Stomach (tissue), 4 donors: Measurements from ENCODE around the gene LTBP3.

Experiments used
- POLR2A ChIP-seq, 4 donors: fragments of 450-650 bp; IDR thresholded peaks; one replicate each; pipeline ENCODE4 v1.6.1; 2016; ENCODE audit warnings: antibody characterized with exemption in 4 of 4, control low read depth in 2 of 4, mild to moderate bottlenecking in 1 of 4, moderate library complexity in 1 of 4
- TF ChIP-seq, protein P1 (sequence below), 7 experiments: fragments of 450-650 bp in 4 of 7; fragments of 200-600 bp in 3 of 7; sonication (generic) in 3 of 7; IDR thresholded peaks; one replicate each; pipeline ENCODE4 v1.5.1; 2016 to 2019; ENCODE audit warnings: antibody characterized with exemption in 7 of 7, control low read depth in 2 of 7, mild to moderate bottlenecking in 1 of 7

DNA sequence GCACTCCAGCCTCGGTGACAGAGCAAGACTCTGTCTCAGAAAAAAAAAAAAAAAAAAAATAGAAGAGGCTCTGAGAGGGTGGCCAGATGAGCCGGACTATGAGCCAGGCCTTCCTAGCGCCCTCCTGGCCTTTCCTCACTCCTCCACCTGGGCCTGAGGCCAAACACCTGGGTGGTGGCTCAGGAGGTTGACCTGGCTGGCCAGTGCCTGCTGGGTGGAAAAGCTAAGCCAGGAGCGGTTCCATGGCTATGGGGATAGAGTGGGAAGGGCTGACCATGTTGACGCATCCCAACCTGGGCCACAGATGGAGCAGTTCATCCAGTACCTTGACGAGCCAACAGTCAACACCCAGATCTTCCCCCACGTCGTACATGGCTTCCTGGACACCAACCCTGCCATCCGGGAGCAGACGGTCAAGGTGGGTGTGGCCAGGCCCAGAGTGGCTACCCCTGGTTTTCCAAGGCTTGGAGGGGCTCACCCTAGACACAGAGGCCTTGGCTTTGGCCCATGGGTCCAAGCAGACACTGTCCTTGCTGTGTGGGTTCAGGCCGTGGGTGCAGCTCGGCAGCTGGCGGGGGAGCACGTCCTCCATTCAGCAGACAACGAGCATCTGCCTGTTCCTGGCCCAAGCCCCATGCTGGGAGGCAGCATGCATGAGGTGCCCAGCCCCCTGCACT, 25.6 kb downstream of the LTBP3 start:
- TF ChIP-seq, protein P1, sequence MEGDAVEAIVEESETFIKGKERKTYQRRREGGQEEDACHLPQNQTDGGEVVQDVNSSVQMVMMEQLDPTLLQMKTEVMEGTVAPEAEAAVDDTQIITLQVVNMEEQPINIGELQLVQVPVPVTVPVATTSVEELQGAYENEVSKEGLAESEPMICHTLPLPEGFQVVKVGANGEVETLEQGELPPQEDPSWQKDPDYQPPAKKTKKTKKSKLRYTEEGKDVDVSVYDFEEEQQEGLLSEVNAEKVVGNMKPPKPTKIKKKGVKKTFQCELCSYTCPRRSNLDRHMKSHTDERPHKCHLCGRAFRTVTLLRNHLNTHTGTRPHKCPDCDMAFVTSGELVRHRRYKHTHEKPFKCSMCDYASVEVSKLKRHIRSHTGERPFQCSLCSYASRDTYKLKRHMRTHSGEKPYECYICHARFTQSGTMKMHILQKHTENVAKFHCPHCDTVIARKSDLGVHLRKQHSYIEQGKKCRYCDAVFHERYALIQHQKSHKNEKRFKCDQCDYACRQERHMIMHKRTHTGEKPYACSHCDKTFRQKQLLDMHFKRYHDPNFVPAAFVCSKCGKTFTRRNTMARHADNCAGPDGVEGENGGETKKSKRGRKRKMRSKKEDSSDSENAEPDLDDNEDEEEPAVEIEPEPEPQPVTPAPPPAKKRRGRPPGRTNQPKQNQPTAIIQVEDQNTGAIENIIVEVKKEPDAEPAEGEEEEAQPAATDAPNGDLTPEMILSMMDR (IDR thresholded peaks at IDR 0.05), result no peak
- no peak for TF ChIP-seq POLR2A (IDR thresholded peaks at IDR 0.05)
